HFF-Myc (cell line): ENCODE data around the gene ANKS1B.

Source experiments
- DNase-seq: peaks from one replicate; pipeline ENCODE4 v3.0.0-alpha.2; 2011; ENCODE audit warnings: low read depth; ENCODE audit errors: extremely low read depth
- H3K4me3 ChIP-seq: replicated peaks from 2 replicates; pipeline ENCODE4 v1.5.1; 2011; ENCODE audit warnings: low read depth, mild to moderate bottlenecking, control low read depth, low read length
- TF ChIP-seq, protein P1 (sequence below): IDR thresholded peaks from 2 replicates; pipeline ENCODE4 v1.5.1; 2012; ENCODE audit warnings: mild to moderate bottlenecking, low read depth, low read length, control low read depth; ENCODE audit errors: missing control alignments

Gene ANKS1B

GRCh38 chr12:99380701-99381100, 604.0 kb downstream of the ANKS1B start:
- DNase-seq = no peak
- H3K4me3 ChIP-seq = no peak overlapping the region
- TF ChIP-seq, protein P1, sequence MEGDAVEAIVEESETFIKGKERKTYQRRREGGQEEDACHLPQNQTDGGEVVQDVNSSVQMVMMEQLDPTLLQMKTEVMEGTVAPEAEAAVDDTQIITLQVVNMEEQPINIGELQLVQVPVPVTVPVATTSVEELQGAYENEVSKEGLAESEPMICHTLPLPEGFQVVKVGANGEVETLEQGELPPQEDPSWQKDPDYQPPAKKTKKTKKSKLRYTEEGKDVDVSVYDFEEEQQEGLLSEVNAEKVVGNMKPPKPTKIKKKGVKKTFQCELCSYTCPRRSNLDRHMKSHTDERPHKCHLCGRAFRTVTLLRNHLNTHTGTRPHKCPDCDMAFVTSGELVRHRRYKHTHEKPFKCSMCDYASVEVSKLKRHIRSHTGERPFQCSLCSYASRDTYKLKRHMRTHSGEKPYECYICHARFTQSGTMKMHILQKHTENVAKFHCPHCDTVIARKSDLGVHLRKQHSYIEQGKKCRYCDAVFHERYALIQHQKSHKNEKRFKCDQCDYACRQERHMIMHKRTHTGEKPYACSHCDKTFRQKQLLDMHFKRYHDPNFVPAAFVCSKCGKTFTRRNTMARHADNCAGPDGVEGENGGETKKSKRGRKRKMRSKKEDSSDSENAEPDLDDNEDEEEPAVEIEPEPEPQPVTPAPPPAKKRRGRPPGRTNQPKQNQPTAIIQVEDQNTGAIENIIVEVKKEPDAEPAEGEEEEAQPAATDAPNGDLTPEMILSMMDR = no peak

- no peak overlapping the region for H3K4me3 ChIP-seq
- no peak for DNase-seq
- TF ChIP-seq, protein P1 = no peak
These were observed 610.7 kb downstream of the ANKS1B start for GRCh38 chr12:99374023-99374422.

DNA sequence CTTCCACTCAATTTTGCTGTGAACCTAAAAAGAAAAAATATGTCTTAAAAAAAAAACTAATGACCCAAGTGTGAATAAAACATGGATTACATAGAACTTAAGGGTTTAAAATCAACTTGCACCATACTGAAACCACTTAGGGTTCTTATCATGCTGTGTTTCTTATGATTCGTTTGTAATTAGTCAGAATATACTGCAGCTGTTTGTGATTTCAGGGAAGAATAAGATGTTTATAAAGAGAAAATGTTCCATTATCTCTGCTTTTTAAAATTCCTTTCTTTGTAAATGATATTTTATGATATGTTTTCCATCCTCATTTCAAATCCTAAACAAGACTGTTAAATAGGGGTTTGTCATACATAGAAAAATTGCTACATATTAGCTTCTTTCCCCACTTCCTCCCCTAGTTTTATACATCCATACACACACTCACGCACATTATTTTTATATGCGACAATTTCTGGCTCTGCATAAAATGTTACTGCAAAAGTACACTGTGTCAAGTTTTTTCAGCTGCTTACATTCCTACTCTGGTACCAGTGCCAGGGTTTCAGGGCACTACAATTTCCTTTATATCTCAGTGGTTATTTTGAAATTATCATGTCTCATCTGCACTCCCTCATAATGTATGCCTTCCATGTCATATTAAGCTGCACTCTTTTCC, 612.3 kb downstream of the ANKS1B start:
- no peak overlapping the region for H3K4me3 ChIP-seq
- TF ChIP-seq, protein P1 = no peak
- no peak for DNase-seq

DNA sequence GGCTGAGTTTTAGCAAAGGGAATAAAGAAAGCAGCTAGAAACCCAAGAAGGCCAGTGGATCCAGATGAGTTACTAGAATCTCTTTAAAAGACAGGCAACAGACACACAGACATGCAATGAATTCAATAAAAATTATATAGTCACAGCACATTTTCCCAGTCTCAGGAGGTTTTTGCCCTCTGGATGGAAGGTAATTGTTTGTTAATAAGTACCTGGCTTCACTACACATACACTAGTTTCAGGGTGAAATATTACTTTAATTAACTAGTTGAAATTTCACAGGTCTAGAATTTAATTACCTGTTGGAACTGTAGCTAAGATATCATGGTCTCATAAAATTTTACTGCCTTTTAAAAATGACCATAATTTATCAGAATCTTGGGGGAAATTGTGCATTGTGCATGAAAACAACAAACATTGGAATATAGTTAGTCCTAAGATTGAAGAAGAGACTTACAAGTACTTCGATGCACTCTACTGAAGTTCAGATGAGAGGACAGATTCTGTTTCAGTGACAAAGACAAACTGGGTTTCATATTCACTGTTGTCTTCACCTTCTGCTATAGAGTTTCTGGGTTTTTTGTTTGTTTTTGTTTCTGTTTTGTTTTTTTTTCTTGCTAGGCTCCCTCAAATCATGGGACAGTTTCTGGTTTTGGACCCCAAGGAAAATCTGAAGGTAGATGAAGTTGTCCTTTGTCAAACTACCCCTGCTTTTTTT, 614.2 kb downstream of the ANKS1B start:
- TF ChIP-seq, protein P1 = no peak
- no peak for DNase-seq
- H3K4me3 ChIP-seq = no peak overlapping the region

GRCh38 chr12:99367181-99367580, 617.6 kb downstream of the ANKS1B start:
- TF ChIP-seq, protein P1 = no peak
- DNase-seq = no peak
- H3K4me3 ChIP-seq = no peak overlapping the region

DNA sequence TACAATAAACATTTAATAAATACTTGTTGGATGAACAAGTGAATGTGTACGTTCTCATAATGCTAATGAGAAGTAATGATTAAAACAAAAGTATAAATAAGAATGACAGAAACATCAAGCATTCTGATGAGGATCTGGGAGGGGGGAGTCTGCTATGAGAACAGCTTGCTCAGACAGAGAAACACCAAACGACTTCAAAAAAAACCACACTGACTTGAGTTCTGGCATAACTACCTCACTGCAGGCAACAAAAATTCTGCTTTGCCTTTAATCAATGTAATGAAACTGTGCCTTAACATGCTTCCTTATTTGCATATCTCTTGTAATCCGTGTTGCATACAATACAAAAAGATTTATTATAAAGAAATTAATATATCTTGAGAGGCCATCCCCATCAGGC, 632.5 kb downstream of the ANKS1B start:
- no peak for DNase-seq
- TF ChIP-seq, protein P1 = no peak
- H3K4me3 ChIP-seq = no peak overlapping the region
